HFF-Myc (cell line): ENCODE data around the gene MEDAG.

ENCODE experiments used
- DNase-seq: peaks from one replicate; pipeline ENCODE4 v3.0.0-alpha.2; 2011; ENCODE audit warnings: low read depth; ENCODE audit errors: extremely low read depth
- H3K4me3 ChIP-seq: replicated peaks from 2 replicates; pipeline ENCODE4 v1.5.1; 2011; ENCODE audit warnings: low read depth, mild to moderate bottlenecking, control low read depth, low read length
- TF ChIP-seq, protein P1 (sequence below): IDR thresholded peaks from 2 replicates; pipeline ENCODE4 v1.5.1; 2012; ENCODE audit warnings: mild to moderate bottlenecking, low read depth, low read length, control low read depth; ENCODE audit errors: missing control alignments

MEDAG gene

DNA sequence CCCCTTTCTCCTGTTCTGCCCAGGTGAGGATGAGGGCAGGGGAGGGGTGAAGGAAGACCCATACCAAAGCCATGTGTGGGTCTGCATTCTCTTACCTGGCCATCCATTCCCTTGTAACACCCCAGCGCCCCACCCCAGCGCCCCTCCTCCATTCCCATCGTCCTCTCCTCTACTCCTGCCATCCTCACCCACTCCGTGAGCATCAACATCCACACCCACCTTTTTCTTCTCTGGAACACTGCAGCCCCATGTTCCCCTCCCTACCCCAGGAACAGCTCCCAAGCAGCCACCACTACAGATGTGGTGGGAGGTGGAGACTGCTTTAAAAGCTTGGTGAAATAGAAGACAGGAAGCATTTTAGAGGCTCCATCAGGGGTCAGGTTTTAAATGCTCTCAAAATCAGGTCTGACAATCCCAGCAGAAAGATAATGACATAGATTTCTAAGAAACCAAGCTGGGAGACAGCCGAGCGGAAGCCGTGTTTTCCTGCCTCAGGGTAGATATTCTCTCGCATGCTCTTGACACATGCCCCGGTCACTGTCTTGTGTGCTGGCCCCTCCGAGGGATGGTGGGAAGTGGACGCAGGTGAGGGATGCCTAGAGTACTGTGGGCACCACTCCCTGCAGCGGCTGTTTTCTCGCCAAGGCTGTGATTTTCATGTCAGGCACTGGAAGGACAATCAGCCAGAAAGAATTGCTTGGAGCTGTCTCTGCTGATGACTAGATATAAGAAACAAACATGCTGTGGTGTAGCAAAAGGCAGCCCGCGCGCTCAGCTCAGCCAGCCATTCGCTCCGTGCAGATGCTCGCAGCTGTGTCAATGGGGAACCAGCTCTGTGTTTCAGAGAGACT, 9.8 kb downstream of the MEDAG start:
- TF ChIP-seq, protein P1, sequence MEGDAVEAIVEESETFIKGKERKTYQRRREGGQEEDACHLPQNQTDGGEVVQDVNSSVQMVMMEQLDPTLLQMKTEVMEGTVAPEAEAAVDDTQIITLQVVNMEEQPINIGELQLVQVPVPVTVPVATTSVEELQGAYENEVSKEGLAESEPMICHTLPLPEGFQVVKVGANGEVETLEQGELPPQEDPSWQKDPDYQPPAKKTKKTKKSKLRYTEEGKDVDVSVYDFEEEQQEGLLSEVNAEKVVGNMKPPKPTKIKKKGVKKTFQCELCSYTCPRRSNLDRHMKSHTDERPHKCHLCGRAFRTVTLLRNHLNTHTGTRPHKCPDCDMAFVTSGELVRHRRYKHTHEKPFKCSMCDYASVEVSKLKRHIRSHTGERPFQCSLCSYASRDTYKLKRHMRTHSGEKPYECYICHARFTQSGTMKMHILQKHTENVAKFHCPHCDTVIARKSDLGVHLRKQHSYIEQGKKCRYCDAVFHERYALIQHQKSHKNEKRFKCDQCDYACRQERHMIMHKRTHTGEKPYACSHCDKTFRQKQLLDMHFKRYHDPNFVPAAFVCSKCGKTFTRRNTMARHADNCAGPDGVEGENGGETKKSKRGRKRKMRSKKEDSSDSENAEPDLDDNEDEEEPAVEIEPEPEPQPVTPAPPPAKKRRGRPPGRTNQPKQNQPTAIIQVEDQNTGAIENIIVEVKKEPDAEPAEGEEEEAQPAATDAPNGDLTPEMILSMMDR, result no peak
- DNase-seq, result no peak
- no peak overlapping the region for H3K4me3 ChIP-seq

DNA sequence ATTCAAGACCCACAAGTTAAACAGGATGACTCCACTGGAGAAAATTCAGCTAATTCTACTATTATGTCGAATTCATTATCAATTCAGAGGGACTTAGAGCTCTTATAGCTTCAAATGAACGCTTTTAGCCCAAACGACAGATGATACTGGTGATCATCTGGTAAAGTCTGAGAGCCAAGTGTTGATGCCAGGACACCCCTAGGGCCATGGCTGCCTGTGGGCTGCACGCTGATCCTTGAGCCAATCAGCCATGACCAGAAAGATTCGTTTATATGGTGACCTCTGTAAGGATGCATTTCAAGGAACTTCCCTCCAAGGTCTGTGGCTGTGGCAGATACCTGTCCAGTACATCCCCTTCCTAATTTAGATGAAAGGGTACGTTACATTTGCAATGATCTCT, 10.9 kb downstream of the MEDAG start:
- TF ChIP-seq, protein P1, result no peak
- no peak overlapping the region for H3K4me3 ChIP-seq
- no peak for DNase-seq

DNA sequence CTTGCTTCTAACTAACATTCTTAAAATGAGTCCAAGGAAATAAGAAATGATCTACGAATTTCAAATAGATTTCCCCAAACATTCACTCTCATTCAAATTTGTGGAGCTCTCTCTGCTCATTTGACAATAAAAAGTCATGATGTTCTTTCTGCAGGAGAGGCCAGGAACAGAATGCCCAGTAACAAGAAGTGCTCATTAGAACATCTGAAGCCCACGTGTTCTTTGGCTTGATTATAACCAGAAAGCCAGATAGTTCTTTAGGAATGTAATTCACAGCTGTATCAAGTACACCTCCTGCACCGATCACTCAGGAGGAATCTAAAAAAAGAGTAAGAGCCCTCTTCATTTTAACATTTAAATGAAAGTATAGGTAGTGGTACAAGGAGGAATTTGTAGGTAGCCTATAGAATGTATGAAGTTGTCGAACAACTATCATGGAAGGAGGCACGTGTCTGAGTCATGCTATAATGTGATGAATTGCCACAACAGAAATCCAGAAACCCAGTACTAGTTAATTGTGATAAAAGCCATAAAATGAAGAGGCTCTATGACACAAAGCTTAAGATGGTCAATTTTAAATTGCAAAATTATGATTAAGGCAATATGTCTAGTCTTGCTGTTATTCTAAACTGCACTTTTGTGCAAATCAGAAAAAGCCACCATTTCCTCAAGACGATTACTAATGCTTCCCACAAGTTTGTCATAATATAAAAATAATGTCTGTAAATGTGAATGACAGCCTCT, 12.8 kb downstream of the MEDAG start:
- peak; percentile 32 for DNase-seq
- TF ChIP-seq, protein P1, result no peak
- no peak overlapping the region for H3K4me3 ChIP-seq

DNA sequence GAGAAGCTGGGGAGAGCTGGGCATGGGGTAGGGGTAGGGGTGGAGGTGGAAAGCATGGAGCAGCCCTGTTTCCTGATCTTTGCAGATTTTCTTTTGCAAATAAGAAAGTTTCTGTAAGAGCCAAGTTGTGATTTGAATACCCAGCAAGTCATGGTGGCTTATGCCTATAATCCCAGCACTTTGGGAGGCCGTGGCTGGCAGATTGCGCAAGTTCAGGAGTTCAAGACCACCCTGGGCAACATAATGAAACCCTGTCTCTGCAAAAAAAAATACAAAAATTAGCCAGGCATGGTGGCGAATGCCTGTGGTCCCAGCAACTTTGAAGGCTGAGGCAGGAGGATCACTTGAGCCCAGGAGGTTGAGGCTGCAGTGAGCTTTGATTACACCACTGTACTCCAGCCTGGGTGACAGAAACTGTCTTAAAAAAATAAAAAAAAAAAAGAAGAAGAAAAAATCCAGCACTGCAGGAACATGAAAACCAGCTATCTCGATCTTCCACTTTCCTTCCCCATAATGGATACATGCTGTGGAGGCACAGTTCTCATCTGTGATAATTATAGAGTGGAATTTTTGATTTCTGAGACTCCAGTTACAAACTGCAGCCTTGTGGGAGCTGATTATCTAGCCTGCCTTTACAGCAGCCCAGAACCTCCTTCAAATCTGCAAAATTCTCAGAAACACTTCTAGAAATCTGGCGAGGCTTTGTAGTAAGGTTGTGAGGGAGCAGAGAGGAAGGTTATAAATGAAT, 14.3 kb downstream of the MEDAG start:
- no peak overlapping the region for H3K4me3 ChIP-seq
- no peak for DNase-seq
- TF ChIP-seq, protein P1, result no peak

DNA sequence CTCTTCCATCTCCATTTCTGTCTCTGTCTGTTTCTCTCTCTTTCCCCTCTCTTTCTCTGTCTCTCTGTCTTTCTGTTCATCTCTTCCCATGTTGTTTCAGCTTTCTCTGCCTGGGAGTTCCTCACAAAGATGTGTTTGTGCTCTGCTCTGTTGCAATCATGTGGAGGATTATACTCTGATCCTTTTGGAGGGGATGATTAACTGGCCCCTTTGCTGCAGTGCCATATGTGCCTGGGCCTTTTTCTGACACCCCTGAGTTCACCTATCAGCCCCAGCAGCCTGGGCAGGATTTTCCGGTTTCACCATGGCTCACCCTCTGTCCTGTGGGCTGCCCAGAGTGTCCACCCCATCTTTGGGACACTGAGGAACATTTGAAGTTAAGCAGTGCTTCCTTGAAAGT, 17.3 kb downstream of the MEDAG start:
- no peak overlapping the region for H3K4me3 ChIP-seq
- TF ChIP-seq, protein P1, result no peak
- no peak for DNase-seq

DNA sequence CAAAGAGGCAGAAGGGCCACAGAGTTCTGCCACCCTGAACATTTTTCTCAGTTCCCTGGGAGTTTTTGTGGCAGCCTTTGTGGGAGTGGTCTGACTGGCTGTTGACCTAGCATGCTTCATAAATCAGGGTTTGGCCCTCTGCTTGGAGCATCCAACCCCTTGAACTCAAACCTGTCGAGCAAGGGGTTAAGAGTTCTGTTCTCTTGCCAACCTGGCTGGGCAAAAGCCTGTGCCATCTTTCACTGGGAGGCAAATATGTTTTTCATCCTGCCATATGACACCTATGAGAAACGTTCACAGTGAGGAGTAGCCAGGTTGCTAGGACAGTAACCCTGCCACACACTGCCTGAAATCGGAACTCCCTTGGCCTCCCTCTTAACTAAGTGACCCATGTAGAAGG, 18.6 kb downstream of the MEDAG start:
- TF ChIP-seq, protein P1, result no peak
- H3K4me3 ChIP-seq, result no peak overlapping the region
- DNase-seq, result no peak
